Measurements from ENCODE around the gene RFX1.

RFX1 gene

GRCh38 chr19:14006085-14006765 lies at the start of gene RFX1:
RFX1 (minus strand) TSS chr19:14006320; CDS start chr19:13993843, 12,477 bp downstream.
- TF ChIP-seq CTCF (IDR thresholded peaks at IDR 0.05; ENCODE audit: borderline replicate concordance, control extremely low read depth, extremely low read depth, insufficient read depth, missing control alignments): no peak
- in situ Hi-C loops (cut with MboI; ENCODE audit: low sequenced_read_pairs, unreplicated experiment): no loop called here
- DNase-seq (ENCODE audit: low spot score): peak; percentile 91

- DNase-seq (ENCODE audit: low spot score): peak; percentile 17
- TF ChIP-seq CTCF (IDR thresholded peaks at IDR 0.05; ENCODE audit: borderline replicate concordance, control extremely low read depth, extremely low read depth, insufficient read depth, missing control alignments): no peak
- in situ Hi-C loops (cut with MboI; ENCODE audit: low sequenced_read_pairs, unreplicated experiment): loop anchor here (25.0 kb wide), 1 partner anchor 443 kb away; no protein-coding TSS in a partner anchor
These were observed 49.3 kb upstream of the RFX1 start for GRCh38 chr19:14055396-14055795.

- TF ChIP-seq CTCF (IDR thresholded peaks at IDR 0.05; ENCODE audit: borderline replicate concordance, control extremely low read depth, extremely low read depth, insufficient read depth, missing control alignments): no peak
- peak; percentile 27 for DNase-seq (ENCODE audit: low spot score)
- in situ Hi-C loops (cut with MboI; ENCODE audit: low sequenced_read_pairs, unreplicated experiment): loop anchor here (25.0 kb wide), 1 partner anchor 442 kb away; no protein-coding TSS in a partner anchor
These were observed 48.6 kb upstream of the RFX1 start for GRCh38 chr19:14054721-14055120.

GRCh38 chr19:14054099-14054498 lies 48.0 kb upstream of the RFX1 start:
- no peak for DNase-seq (ENCODE audit: low spot score)
- no peak for TF ChIP-seq CTCF (IDR thresholded peaks at IDR 0.05; ENCODE audit: borderline replicate concordance, control extremely low read depth, extremely low read depth, insufficient read depth, missing control alignments)
- in situ Hi-C loops (cut with MboI; ENCODE audit: low sequenced_read_pairs, unreplicated experiment): loop anchor here (25.0 kb wide), 1 partner anchor 442 kb away; no protein-coding TSS in a partner anchor

- in situ Hi-C loops (cut with MboI; ENCODE audit: low sequenced_read_pairs, unreplicated experiment): loop anchor here (25.0 kb wide), 1 partner anchor 441 kb away; no protein-coding TSS in a partner anchor
- no peak for TF ChIP-seq CTCF (IDR thresholded peaks at IDR 0.05; ENCODE audit: borderline replicate concordance, control extremely low read depth, extremely low read depth, insufficient read depth, missing control alignments)
- DNase-seq (ENCODE audit: low spot score): no peak
These were observed 47.4 kb upstream of the RFX1 start for GRCh38 chr19:14053500-14053899.

GRCh38 chr19:14053032-14053431 lies 46.9 kb upstream of the RFX1 start:
- no peak for TF ChIP-seq CTCF (IDR thresholded peaks at IDR 0.05; ENCODE audit: borderline replicate concordance, control extremely low read depth, extremely low read depth, insufficient read depth, missing control alignments)
- in situ Hi-C loops (cut with MboI; ENCODE audit: low sequenced_read_pairs, unreplicated experiment): loop anchor here (25.0 kb wide), 1 partner anchor 441 kb away; no protein-coding TSS in a partner anchor
- DNase-seq (ENCODE audit: low spot score): no peak

Data from GM13976 (cell line).